H1 (cell line): ENCODE measurements around the gene PDE3A. TPM values are rescaled to one million over a fixed set of nuclear protein-coding genes. Genes with fewer than 3 reads are reported as not detected.

Source experiments
- CTCF ChIA-PET: fragments of 300-600 bp; sonication (Branson Sonifier 250); formaldehyde crosslinking; loops from one replicate; lab custom pipeline; 2021; ENCODE audit not compliant: partially characterized antibody; lab: Charles Lee
- POLR2A ChIA-PET: fragments of 300-600 bp; sonication (Branson Sonifier 250); formaldehyde crosslinking; loops from one replicate; lab custom pipeline; 2021; ENCODE audit warnings: inconsistent platforms; ENCODE audit not compliant: partially characterized antibody; lab: Charles Lee
- DNase-seq, 2 experiments: peaks; one replicate each; pipeline versions ENCODE4 v3.0.0 to v3.0.0-alpha.2; 2010 to 2022; ENCODE audit warnings: low spot score in 2 of 2, low read depth in 1 of 2, mixed read lengths in 1 of 2
- FAIRE-seq: peaks from 2 replicates; lab custom pipeline; 2011; peaks lifted over from hg19 to GRCh38; lab: Jason Lieb, UNC
- H2AFZ ChIP-seq: 2 replicates; pipeline ENCODE4 v1.8.1; 2012; ENCODE audit warnings: low read length, inconsistent platforms
- H2AK5ac ChIP-seq: 2 replicates; pipeline ENCODE4 v1.6.1; 2013; ENCODE audit warnings: low read depth, low read length
- H2BK120ac ChIP-seq: replicated peaks from 2 replicates; pipeline ENCODE3; 2013; ENCODE audit warnings: low read depth, low read length, inconsistent platforms
- H2BK12ac ChIP-seq: 2 replicates; pipeline ENCODE4 v1.6.1; 2013; ENCODE audit warnings: low read depth, low read length
- H2BK15ac ChIP-seq: 2 replicates; pipeline ENCODE4 v1.6.1; 2013; ENCODE audit warnings: low read length
- H2BK20ac ChIP-seq: 2 replicates; pipeline ENCODE4 v1.6.1; 2013; ENCODE audit warnings: low read length
- H2BK5ac ChIP-seq: 2 replicates; pipeline ENCODE4 v1.6.1; 2013; ENCODE audit warnings: low read depth, low read length
- H3K14ac ChIP-seq: 2 replicates; pipeline ENCODE4 v1.6.1; 2013; ENCODE audit warnings: inconsistent platforms; ENCODE audit not compliant: insufficient read length
- H3K18ac ChIP-seq: 2 replicates; pipeline ENCODE4 v1.6.1; 2013; ENCODE audit warnings: low read length; ENCODE audit errors: extremely low read depth
- H3K23ac ChIP-seq: 2 replicates; pipeline ENCODE4 v1.6.1; 2013; ENCODE audit warnings: inconsistent platforms; ENCODE audit not compliant: insufficient read length
- H3K23me2 ChIP-seq: 2 replicates; pipeline ENCODE4 v1.6.1; 2013; ENCODE audit warnings: low read depth, low read length
- H3K27ac ChIP-seq: 2 replicates; pipeline ENCODE4 v1.6.1; 2011; ENCODE audit warnings: low read depth, low read length, inconsistent platforms
- H3K27me3 ChIP-seq, 4 experiments: replicated peaks in 1 of 4; 1 replicate in 1 of 4; 2 replicates in 3 of 4; pipeline versions ENCODE4 v1.6.1 to v1.8.1; 2011 to 2013; ENCODE audit warnings: low read length in 3 of 4, mild to moderate bottlenecking in 3 of 4, inconsistent platforms in 2 of 4, mixed read lengths in 2 of 4, moderate library complexity in 1 of 4; ENCODE audit not compliant: control insufficient read depth in 3 of 4, insufficient read depth in 3 of 4; ENCODE audit errors: extremely low read depth in 1 of 4
- H3K36me3 ChIP-seq, 4 experiments: 2 replicates each; pipeline versions ENCODE4 v1.6.1 to v1.8.1; 2011 to 2013; ENCODE audit warnings: mild to moderate bottlenecking in 4 of 4, low read length in 3 of 4, moderate library complexity in 2 of 4, control low read depth in 1 of 4, inconsistent platforms in 1 of 4; ENCODE audit not compliant: insufficient read depth in 4 of 4, control insufficient read depth in 2 of 4
- H3K4ac ChIP-seq: replicated peaks from 2 replicates; pipeline ENCODE3; 2013; ENCODE audit warnings: low read length, low read depth, mixed read lengths, inconsistent platforms; ENCODE audit not compliant: insufficient read length
- H3K4me1 ChIP-seq, 4 experiments: replicated peaks in 1 of 4; 1 replicate in 1 of 4; 2 replicates in 3 of 4; pipeline versions ENCODE4 v1.6.1 to v1.8.1; 2011 to 2013; ENCODE audit warnings: low read length in 3 of 4, inconsistent platforms in 2 of 4, mixed read lengths in 1 of 4; ENCODE audit not compliant: insufficient read depth in 4 of 4, control insufficient read depth in 3 of 4
- H3K4me2 ChIP-seq, 2 experiments: 2 replicates each; pipeline versions ENCODE4 v1.6.1 to v1.8.1; 2011 to 2013; ENCODE audit warnings: low read depth in 2 of 2, low read length in 2 of 2, control low read depth in 1 of 2, inconsistent platforms in 1 of 2, mild to moderate bottlenecking in 1 of 2; ENCODE audit not compliant: insufficient read depth in 1 of 2
- H3K4me3 ChIP-seq, 4 experiments: fragments of 200-600, 300-600 bp in 1 of 4; sonication (generic), shearing (Covaris generic), sonication (Bioruptor Twin) in 1 of 4; 2 replicates each; pipeline versions ENCODE4 v1.5.1 to v1.8.1; 2011 to 2016; ENCODE audit warnings: low read length in 4 of 4, low read depth in 3 of 4, control low read depth in 2 of 4, inconsistent platforms in 2 of 4, mild to moderate bottlenecking in 2 of 4, mixed read lengths in 1 of 4, moderate library complexity in 1 of 4; ENCODE audit not compliant: insufficient read depth in 2 of 4; ENCODE audit errors: extremely low read depth in 1 of 4
- H3K56ac ChIP-seq: replicated peaks from 2 replicates; pipeline ENCODE3; 2013; ENCODE audit warnings: low read depth, mild to moderate bottlenecking, mixed read lengths, low read length, inconsistent platforms; ENCODE audit not compliant: insufficient read length
- H3K79me1 ChIP-seq: 2 replicates; pipeline ENCODE4 v1.6.1; 2013; ENCODE audit warnings: low read depth, low read length, control low read depth
- H3K79me2 ChIP-seq, 2 experiments: 2 replicates each; pipeline versions ENCODE4 v1.6.1 to v1.8.1; 2012 to 2013; ENCODE audit warnings: low read length in 2 of 2, mild to moderate bottlenecking in 2 of 2, inconsistent platforms in 1 of 2; ENCODE audit not compliant: insufficient read depth in 2 of 2, control insufficient read depth in 1 of 2
- H3K9ac ChIP-seq, 4 experiments: replicated peaks in 1 of 4; 1 replicate in 1 of 4; 2 replicates in 3 of 4; pipeline versions ENCODE4 v1.6.1 to v1.8.1; 2011 to 2013; ENCODE audit warnings: low read depth in 3 of 4, low read length in 3 of 4, control low read depth in 2 of 4, mild to moderate bottlenecking in 2 of 4, moderate library complexity in 2 of 4, inconsistent platforms in 1 of 4; ENCODE audit errors: extremely low read depth in 1 of 4
- H3K9me3 ChIP-seq, 2 experiments: 2 replicates each; pipeline versions ENCODE4 v1.6.1 to v1.8.1; 2012 to 2013; ENCODE audit warnings: mild to moderate bottlenecking in 2 of 2, moderate library complexity in 2 of 2, control low read depth in 1 of 2, inconsistent platforms in 1 of 2, low read depth in 1 of 2, low read length in 1 of 2, mixed read lengths in 1 of 2; ENCODE audit not compliant: insufficient read depth in 2 of 2
- H4K20me1 ChIP-seq, 2 experiments: replicated peaks in 1 of 2; 2 replicates each; pipeline versions ENCODE3 to v1.8.1; 2011 to 2013; ENCODE audit warnings: inconsistent platforms in 2 of 2, low read length in 2 of 2, mild to moderate bottlenecking in 1 of 2; ENCODE audit not compliant: insufficient read depth in 2 of 2, control insufficient read depth in 1 of 2
- H4K5ac ChIP-seq: 2 replicates; pipeline ENCODE4 v1.6.1; 2013; ENCODE audit warnings: low read length, low read depth, mixed read lengths, inconsistent platforms; ENCODE audit not compliant: insufficient read length
- H4K8ac ChIP-seq: 2 replicates; pipeline ENCODE4 v1.8.0; 2013; ENCODE audit warnings: mild to moderate bottlenecking, moderate library complexity, low read length, inconsistent platforms; ENCODE audit not compliant: insufficient read depth; ENCODE audit errors: extremely low read depth
- H4K91ac ChIP-seq: replicated peaks from 2 replicates; pipeline ENCODE3; 2013; ENCODE audit warnings: low read length, mixed read lengths, inconsistent platforms; ENCODE audit not compliant: insufficient read length
- ATF2 ChIP-seq: IDR thresholded peaks from 2 replicates; pipeline ENCODE4 v1.6.1; 2012; ENCODE audit warnings: low read length, inconsistent platforms
- CEBPB ChIP-seq: IDR thresholded peaks from 2 replicates; pipeline ENCODE4 v1.6.1; 2012; ENCODE audit warnings: low read depth, low read length
- CHD1 ChIP-seq: IDR thresholded peaks from 2 replicates; pipeline ENCODE4 v1.6.1; 2012; ENCODE audit warnings: low read depth, low read length, improper control_type of control experiment
- GABPA ChIP-seq: IDR thresholded peaks from 2 replicates; pipeline ENCODE4 v1.6.1; 2011; ENCODE audit warnings: mild to moderate bottlenecking, low read length, moderate library complexity, borderline replicate concordance; ENCODE audit not compliant: insufficient read depth
- KDM1A ChIP-seq: fragments of 200-600, 300-600 bp; sonication (generic); IDR thresholded peaks from 2 replicates; pipeline ENCODE4 v1.7.1; 2016; ENCODE audit warnings: mild to moderate bottlenecking, low read length, borderline replicate concordance
- SIN3A ChIP-seq, 2 experiments: IDR thresholded peaks in 1 of 2; conservative IDR thresholded peaks in 1 of 2; 2 replicates each; pipeline ENCODE4 v1.6.1; 2011 to 2012; ENCODE audit warnings: low read length in 2 of 2, improper control_type of control experiment in 1 of 2, low read depth in 1 of 2, mild to moderate bottlenecking in 1 of 2
- WGBS, 2 experiments: shearing (Covaris generic) in 1 of 2; methylation state at CpG; one replicate each; pipeline versions ENCODE4 v1.1.6 to v1.1.7; 2013 to 2015; ENCODE audit warnings: low lambda C conversion rate in 2 of 2, mixed read lengths in 2 of 2, inconsistent platforms in 1 of 2, low coverage in 1 of 2, missing lambda C conversion rate in 1 of 2; ENCODE audit not compliant: insufficient replicate concordance in 2 of 2, insufficient coverage in 1 of 2, insufficient read length in 1 of 2; ENCODE audit errors: extremely low coverage in 1 of 2, missing lambda C conversion rate in 1 of 2; 5-methylcytosine and 5-hydroxymethylcytosine counted together
- polyA plus RNA-seq, 7 experiments: library from polyadenylated mRNA; depleted of rRNA in 3 of 7; stranded (reverse) in 5 of 7; unstranded in 2 of 7; fragments of >200 nt in 5 of 7; fragments of 200-250 nt in 2 of 7; gene quantifications; 1 replicate in 5 of 7; 2 replicates in 1 of 7; 4 replicates in 1 of 7; pipeline versions ENCODE4 v1.2.1 to v1.2.3, GENCODE V29; 2011 to 2013; ENCODE audit warnings: missing spikeins in 2 of 7, mixed read lengths in 2 of 7
- total RNA-seq: library from RNA; stranded (reverse); fragmentation: NEBNext Ultra II Directional; extraction: Animal tissue kit (Norgen Biotek cat#: 25700); gene quantifications from 2 replicates; pipeline ENCODE4 v1.2.1, GENCODE V29; 2021

Gene PDE3A
- total and polyA plus RNA-seq, 2 of the 8 experiments (the other 6 are each of a cell fraction or from before 2014, with no cell fraction given) = 1.4 to 3.4 TPM

GRCh38 chr12:20474016-20474415 is 105.7 kb downstream of the PDE3A start:
- Histone ChIP-seq H3K27ac (no peak overlapping the region), H3K79me2 (no peaks in the 10 kb centered on the region)

More at GRCh38 chr12:20474016-20474415, 105.7 kb downstream of the PDE3A start:
- H3K36me3 ChIP-seq = no peaks in the 10 kb centered on the region
- TF ChIP-seq CHD1 = no peak
- TF ChIP-seq SIN3A (conservative IDR thresholded peaks at IDR 0.05 in 1 of 2, IDR thresholded peaks at IDR 0.05 in 1 of 2; ENCODE audit: low read depth in 1 of 2, low read length in 2 of 2) = no peak
- no peak for TF ChIP-seq GABPA
- no peak for TF ChIP-seq KDM1A
- no peak for TF ChIP-seq ATF2
- no peak for TF ChIP-seq CEBPB
- TF ChIP-seq, all 59 proteins: peak for 0
- DNase-seq (no peak), FAIRE-seq (no peak)
- WGBS, 2 experiments = 96% methylated on average over 6 of the region's 6 CpGs; no CpG with 5 or more reads in 1 of the 2 experiments
- CTCF ChIA-PET = no interaction called here
- Histone ChIP-seq H3K23ac (no peak overlapping the region), H2BK15ac (no peak overlapping the region), H3K79me1 (no peaks in the 10 kb centered on the region), H3K14ac (no peak overlapping the region), H3K4me1 (no peaks in the 10 kb centered on the region), H3K4ac (no peak overlapping the region), H3K27me3 (no peaks in the 10 kb centered on the region), H4K8ac (no peak overlapping the region), H2AK5ac (no peak overlapping the region), H3K18ac (no peak overlapping the region), H2BK20ac (no peak overlapping the region), H3K9me3 (peaks cover 0 to 5% of the 10 kb centered on the region in 2 experiments; a peak in 3 of 4 replicates), H3K4me3 (no peak overlapping the region), H4K20me1 (no peaks in the 10 kb centered on the region), H4K5ac (no peak overlapping the region), H3K56ac (no peak overlapping the region), H2BK5ac (no peak overlapping the region), H4K91ac (no peak overlapping the region), H2BK120ac (no peak overlapping the region), H3K4me2 (no peak overlapping the region), H3K23me2 (no peaks in the 10 kb centered on the region), H2AFZ (no peak overlapping the region), H3K9ac (no peak overlapping the region), H2BK12ac (no peak overlapping the region)
- POLR2A ChIA-PET = no interaction called here
